ENCODE results near the gene ZNF146. TPM values are rescaled to one million over a fixed set of nuclear protein-coding genes. Genes with fewer than 3 reads are reported as not detected.
A peak's percentile ranks its signal among the peaks of the same experiment; 100 is the strongest.
"Not testable (repeated sequence)": the region's sequence is repeated elsewhere in the genome, so short reads cannot be mapped to it uniquely, and the experiment has no call there.

ZNF146 gene
- total RNA-seq, 1 donor from 2014 or later = 35.9 TPM

GRCh38 chr19:36236304-36236945 is 21.5 kb downstream of the ZNF146 start:
- no peak for ATAC-seq

- ATAC-seq = no peak
These were observed 22.0 kb downstream of the ZNF146 start for GRCh38 chr19:36236946-36237310.

GRCh38 chr19:36244066-36244465 is 29.2 kb downstream of the ZNF146 start:
- ATAC-seq = no peak

- ATAC-seq = no peak
These were observed 30.5 kb downstream of the ZNF146 start for GRCh38 chr19:36245210-36246005.

GRCh38 chr19:36246006-36246481 is 31.1 kb downstream of the ZNF146 start:
- peak; percentile 17 for ATAC-seq

GRCh38 chr19:36252047-36252446 is 37.1 kb downstream of the ZNF146 start:
- ATAC-seq = no peak

GRCh38 chr19:36254848-36255247 is 39.9 kb downstream of the ZNF146 start:
- no peak for ATAC-seq

- no peak for ATAC-seq
These were observed 40.4 kb downstream of the ZNF146 start for GRCh38 chr19:36255316-36255715.

- ATAC-seq = no peak
These were observed 41.2 kb downstream of the ZNF146 start for GRCh38 chr19:36256064-36256463.

GRCh38 chr19:36256853-36257519 is 42.1 kb downstream of the ZNF146 start:
- no peak for ATAC-seq

GRCh38 chr19:36257520-36257876 is 42.6 kb downstream of the ZNF146 start:
- ATAC-seq = no peak

GRCh38 chr19:36258028-36258875 is 43.3 kb downstream of the ZNF146 start:
- ATAC-seq = no peak

- ATAC-seq = no peak
These were observed 44.3 kb downstream of the ZNF146 start for GRCh38 chr19:36259211-36259610.

- ATAC-seq = no peak
These were observed 50.2 kb downstream of the ZNF146 start for GRCh38 chr19:36265064-36265463.

- no peak for ATAC-seq
These were observed 51.0 kb downstream of the ZNF146 start for GRCh38 chr19:36265856-36266374.

- ATAC-seq = no peak
These were observed 51.6 kb downstream of the ZNF146 start for GRCh38 chr19:36266375-36266961.

- ATAC-seq = no peak
These were observed 52.3 kb downstream of the ZNF146 start for GRCh38 chr19:36267061-36267845.

GRCh38 chr19:36268081-36268480 is 53.2 kb downstream of the ZNF146 start:
- not testable (repeated sequence) for ATAC-seq

GRCh38 chr19:36268591-36268990 is 53.7 kb downstream of the ZNF146 start:
- ATAC-seq = not testable (repeated sequence)

GRCh38 chr19:36269295-36269694 is 54.4 kb downstream of the ZNF146 start:
- not testable (repeated sequence) for ATAC-seq
